Measurements from ENCODE around the gene ARHGAP28.

DNA sequence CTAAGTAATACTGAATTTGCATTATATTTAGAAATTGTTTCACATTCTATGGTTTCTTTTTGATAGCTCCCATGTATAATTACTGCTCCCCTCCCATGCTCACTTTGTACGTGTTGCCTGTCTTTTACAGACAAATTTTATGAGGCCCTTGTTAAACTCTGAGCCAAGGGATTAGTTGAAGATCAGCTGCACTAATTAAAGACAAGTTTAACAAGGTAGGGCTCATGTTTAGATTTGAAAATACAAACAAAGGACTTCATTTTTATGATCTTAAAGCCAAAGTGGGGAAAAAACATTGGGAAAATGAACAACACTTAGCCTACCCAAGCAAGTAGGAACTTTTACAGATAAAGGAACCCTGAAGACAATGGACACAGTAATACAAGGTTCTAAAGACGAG, 46.2 kb downstream of the ARHGAP28 start:
- TF ChIP-seq, protein P1, sequence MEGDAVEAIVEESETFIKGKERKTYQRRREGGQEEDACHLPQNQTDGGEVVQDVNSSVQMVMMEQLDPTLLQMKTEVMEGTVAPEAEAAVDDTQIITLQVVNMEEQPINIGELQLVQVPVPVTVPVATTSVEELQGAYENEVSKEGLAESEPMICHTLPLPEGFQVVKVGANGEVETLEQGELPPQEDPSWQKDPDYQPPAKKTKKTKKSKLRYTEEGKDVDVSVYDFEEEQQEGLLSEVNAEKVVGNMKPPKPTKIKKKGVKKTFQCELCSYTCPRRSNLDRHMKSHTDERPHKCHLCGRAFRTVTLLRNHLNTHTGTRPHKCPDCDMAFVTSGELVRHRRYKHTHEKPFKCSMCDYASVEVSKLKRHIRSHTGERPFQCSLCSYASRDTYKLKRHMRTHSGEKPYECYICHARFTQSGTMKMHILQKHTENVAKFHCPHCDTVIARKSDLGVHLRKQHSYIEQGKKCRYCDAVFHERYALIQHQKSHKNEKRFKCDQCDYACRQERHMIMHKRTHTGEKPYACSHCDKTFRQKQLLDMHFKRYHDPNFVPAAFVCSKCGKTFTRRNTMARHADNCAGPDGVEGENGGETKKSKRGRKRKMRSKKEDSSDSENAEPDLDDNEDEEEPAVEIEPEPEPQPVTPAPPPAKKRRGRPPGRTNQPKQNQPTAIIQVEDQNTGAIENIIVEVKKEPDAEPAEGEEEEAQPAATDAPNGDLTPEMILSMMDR (IDR thresholded peaks at IDR 0.05): no peak
- TF ChIP-seq POLR2A (IDR thresholded peaks at IDR 0.05): no peak
- no peak for TF ChIP-seq EP300 (IDR thresholded peaks at IDR 0.05)
